ENCODE data around the gene SLC12A1.
"Not testable (repeated sequence)": the region's sequence is repeated elsewhere in the genome, so short reads cannot be mapped to it uniquely, and the experiment has no call there.

SLC12A1 gene

DNA sequence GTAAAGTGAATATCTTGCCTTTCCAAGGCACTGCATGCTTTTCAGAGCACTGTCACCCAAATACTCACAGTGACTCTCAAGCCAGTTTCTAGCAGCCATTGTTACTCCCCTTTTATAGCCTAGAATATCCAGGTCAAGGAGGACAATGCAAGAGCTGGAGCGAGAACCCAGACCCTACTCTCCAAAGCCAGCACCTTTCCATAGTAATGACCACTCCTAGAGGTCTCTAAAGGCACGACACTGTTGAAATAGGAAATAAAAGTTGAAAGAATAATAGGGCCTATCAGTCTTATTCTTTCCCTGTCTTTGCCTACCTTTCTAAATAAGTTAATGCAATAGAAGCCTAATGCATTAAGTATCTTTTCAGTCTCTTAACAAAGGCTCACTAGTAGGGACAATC lies 91.6 kb downstream of the SLC12A1 start:
- DNase-seq (ENCODE audit: low read depth) = no peak
- H3K4me3 ChIP-seq (ENCODE audit: low read depth, low read length) = no peak overlapping the region

DNA sequence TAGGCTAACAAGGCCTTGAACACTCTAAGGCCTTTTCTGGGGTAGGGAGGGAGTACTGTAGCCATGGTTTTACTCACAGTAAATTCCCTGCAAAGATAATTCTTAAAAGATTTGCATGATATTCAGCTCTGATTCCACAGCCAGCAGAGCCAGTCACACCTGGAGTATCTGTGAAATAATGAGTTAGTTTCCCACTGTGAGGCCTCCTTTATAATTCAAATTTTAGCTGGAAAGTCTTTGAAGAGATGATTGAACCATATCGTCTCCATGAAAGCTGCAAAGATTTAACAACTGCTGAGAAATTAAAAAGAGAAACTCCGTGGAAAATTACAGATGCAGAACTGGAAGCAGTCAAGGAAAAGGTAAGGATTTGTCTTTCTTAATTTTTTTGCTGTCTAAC lies 92.8 kb downstream of the SLC12A1 start:
- no peak overlapping the region for H3K4me3 ChIP-seq (ENCODE audit: low read depth, low read length)
- DNase-seq (ENCODE audit: low read depth) = no peak

DNA sequence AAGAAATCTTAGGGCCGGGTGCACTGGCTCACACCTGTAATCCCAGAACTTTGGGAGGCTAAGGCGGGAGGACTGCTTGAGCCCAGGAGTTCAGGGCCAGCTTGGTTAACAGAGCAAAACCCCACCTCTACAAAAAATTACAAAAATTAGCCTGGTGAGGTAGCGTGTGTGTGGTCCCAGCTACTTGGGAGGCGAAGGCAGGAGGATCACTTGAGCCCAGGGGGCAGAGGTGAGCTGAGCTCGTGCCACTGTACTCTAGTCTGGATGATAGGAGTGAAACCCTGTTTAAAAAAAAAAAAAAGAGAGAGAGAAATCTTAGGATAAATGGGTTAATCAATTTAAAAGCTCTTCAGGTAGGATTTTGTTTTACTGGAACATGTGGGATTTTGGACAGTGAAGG lies 93.9 kb downstream of the SLC12A1 start:
- DNase-seq (ENCODE audit: low read depth) = no peak
- H3K4me3 ChIP-seq (ENCODE audit: low read depth, low read length) = no peak overlapping the region

- no peak overlapping the region for H3K4me3 ChIP-seq (ENCODE audit: low read depth, low read length)
- no peak for DNase-seq (ENCODE audit: low read depth)
These were observed 98.3 kb downstream of the SLC12A1 start for GRCh38 chr15:48304398-48304797.

DNA sequence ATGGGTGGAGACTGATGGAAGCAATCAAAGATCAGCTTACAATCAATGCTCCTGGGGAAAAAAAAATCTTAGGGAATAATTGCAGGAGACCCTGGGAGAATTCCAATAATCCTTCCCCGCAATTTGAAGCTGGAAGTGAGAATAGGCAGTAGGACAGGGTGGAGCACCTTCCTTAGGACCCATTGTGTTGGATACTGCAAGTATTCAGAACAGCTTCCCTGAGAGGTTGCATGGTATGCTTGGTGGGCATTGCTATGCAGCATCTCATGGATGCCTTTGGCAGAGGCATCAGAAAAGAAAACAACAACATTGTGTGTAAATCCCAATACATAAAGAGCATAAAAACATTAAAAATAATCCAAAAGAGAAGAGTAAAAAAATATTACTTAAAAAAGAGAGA lies 100.5 kb downstream of the SLC12A1 start:
- no peak for DNase-seq (ENCODE audit: low read depth)
- H3K4me3 ChIP-seq (ENCODE audit: low read depth, low read length) = no peak overlapping the region

GRCh38 chr15:48307586-48307985 lies 101.5 kb downstream of the SLC12A1 start:
- no peak overlapping the region for H3K4me3 ChIP-seq (ENCODE audit: low read depth, low read length)
- DNase-seq (ENCODE audit: low read depth) = no peak

DNA sequence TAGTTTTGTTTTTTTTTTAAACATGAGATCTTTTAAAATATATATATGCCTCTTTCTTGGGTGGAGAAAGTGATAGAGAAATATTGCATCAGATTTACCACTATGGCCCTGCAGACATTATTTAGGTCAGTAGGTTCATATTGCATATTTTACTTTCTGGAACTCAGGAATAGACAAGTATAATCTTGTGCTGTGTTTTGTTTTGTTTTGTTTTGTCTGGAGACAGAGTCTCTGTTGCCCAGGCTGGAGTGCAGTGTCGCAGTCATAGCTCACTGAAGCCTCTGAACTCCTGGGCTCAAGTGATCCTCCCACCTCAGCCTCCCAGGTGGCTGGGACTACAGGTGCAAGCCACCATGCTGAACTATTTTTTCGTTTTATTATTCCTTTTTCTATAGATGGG lies 103.6 kb downstream of the SLC12A1 start:
- no peak overlapping the region for H3K4me3 ChIP-seq (ENCODE audit: low read depth, low read length)
- no peak for DNase-seq (ENCODE audit: low read depth)

DNA sequence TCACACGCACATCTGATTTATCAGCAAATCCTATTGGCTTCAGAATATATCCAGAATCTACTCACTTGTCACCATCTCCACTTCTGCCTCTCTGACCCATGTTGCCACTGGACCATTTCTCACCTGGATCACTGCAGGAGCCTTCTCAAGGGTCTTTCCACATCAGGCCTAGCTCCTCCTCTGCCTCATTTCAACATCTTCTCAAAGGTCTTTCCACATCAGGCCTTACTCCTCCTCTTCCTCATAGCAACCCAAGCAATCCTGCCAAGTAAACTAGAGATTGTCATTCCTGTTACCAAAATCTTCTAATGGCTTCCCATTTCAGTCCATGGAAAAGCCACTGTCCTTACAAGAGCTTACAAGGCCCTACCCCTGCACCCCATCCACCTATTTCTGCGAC lies 107.1 kb downstream of the SLC12A1 start:
- no peak overlapping the region for H3K4me3 ChIP-seq (ENCODE audit: low read depth, low read length)

DNA sequence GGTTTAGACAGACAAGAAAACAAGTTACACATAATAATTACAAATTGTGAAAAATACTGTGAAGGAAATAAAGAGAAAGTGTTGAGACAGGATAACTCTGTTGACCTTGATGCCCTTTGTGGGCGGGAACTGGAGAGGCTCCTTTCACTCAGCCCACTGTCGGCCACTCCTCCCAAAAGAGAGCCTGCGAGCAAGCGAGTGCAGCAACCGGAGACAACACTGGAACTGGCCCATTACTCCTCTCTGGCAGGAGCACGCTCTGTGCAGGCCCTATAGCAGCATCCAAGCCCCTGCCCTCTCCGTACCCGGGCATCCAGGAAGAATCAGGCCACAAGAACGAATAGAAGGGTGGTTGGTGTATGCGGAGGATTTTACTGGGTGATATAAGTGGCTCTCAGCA lies 108.9 kb downstream of the SLC12A1 start:
- no peak overlapping the region for H3K4me3 ChIP-seq (ENCODE audit: low read depth, low read length)
- DNase-seq (ENCODE audit: low read depth) = no peak

More for the DNA sequence above, 107.1 kb downstream of the SLC12A1 start:
- DNase-seq (ENCODE audit: low read depth) = no peak

DNA sequence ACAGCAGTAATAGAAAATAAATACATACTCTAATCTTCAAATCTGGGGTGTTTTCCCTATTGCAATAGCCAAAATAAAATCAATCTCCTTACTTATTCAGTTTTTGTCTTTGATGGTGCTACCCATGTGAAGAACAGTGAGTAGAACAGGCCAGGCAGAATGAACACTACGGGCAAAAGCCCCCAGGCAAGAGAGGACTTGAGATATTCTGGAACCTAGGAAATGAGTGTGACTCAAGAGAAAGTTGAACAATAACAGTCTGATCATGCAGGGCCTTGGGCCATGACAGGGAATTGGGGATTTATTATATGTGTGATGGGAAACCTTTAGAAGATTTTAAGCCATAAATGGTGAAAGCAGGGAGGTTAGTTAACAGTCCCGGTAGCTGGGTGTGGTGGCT lies 111.1 kb downstream of the SLC12A1 start:
- no peak overlapping the region for H3K4me3 ChIP-seq (ENCODE audit: low read depth, low read length)
- DNase-seq (ENCODE audit: low read depth) = no peak

- no peak for DNase-seq (ENCODE audit: low read depth)
- no peak overlapping the region for H3K4me3 ChIP-seq (ENCODE audit: low read depth, low read length)
These were observed 112.0 kb downstream of the SLC12A1 start for GRCh38 chr15:48318131-48318530.

- DNase-seq (ENCODE audit: low read depth) = no peak
- H3K4me3 ChIP-seq (ENCODE audit: low read depth, low read length) = no peak overlapping the region
These were observed 117.2 kb downstream of the SLC12A1 start for GRCh38 chr15:48323294-48323693.

- H3K4me3 ChIP-seq (ENCODE audit: low read depth, low read length) = no peak overlapping the region
- no peak for DNase-seq (ENCODE audit: low read depth)
These were observed 118.8 kb downstream of the SLC12A1 start for GRCh38 chr15:48324949-48325348.

GRCh38 chr15:48325400-48325799 lies 119.3 kb downstream of the SLC12A1 start:
- no peak for DNase-seq (ENCODE audit: low read depth)
- H3K4me3 ChIP-seq (ENCODE audit: low read depth, low read length) = no peak overlapping the region

- not testable (repeated sequence) for DNase-seq (ENCODE audit: low read depth); H3K4me3 ChIP-seq (ENCODE audit: low read depth, low read length)
These were observed 120.1 kb downstream of the SLC12A1 start for GRCh38 chr15:48326180-48326579.

- DNase-seq (ENCODE audit: low read depth) = no peak
- peak overlapping the region; percentile 87 for H3K4me3 ChIP-seq (ENCODE audit: low read depth, low read length)
These were observed 124.1 kb downstream of the SLC12A1 start for GRCh38 chr15:48330105-48330785.

GRCh38 chr15:48330855-48331795 lies 125.0 kb downstream of the SLC12A1 start, which contains the start of gene DUT:
Gene DUT, plus strand, starts transcription at chr15:48331429. Its CDS starts 87 bp downstream, at chr15:48331516.
- DNase-seq (ENCODE audit: low read depth) = peak; percentile 32
- H3K4me3 ChIP-seq (ENCODE audit: low read depth, low read length) = peak within 1 kb of the TSS; percentile 87

GRCh38 chr15:48331796-48332641 lies 125.9 kb downstream of the SLC12A1 start:
- peak overlapping the region; percentile 87 for H3K4me3 ChIP-seq (ENCODE audit: low read depth, low read length)
- DNase-seq (ENCODE audit: low read depth) = no peak

DNA sequence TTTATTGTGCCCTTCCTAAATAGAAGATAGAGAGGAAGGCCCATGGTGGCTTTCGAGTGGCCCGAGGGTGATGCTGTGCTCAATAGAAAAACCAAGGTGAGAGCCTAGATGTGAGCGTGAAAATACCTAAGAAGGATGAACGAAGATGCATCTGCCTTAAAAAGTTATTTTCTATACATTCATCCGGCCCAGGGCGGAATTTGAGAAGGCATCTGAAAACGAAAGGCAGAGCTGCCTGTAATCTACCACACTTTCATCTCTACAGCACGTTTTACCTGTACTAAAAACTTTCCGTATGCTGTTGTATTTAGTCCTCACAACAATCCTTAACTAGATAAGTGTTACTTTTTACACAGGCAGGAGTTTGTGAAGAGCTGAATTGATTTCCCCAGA lies 126.5 kb downstream of the SLC12A1 start:
- no peak for DNase-seq (ENCODE audit: low read depth)
- peak overlapping the region; percentile 87 for H3K4me3 ChIP-seq (ENCODE audit: low read depth, low read length)

DNA sequence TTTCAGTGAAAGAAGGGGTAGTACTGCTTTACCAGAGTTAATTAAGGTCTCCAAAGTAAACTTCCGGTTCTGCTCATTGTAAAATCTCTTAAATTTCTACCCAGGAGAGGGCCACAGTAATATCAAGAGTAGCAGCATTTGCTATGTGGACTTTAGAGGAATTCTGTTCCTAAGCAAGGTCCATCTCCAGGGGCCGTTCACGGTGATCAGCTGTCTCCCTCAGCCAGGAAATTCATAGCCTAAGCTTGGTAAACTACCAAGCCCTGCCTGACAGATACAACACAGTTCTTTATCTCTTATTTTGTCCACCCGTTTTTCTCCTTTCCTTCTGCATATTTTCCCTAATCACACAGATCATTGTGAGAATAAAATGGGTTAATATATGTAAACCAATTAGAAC lies 127.4 kb downstream of the SLC12A1 start:
- no peak for DNase-seq (ENCODE audit: low read depth)
- no peak overlapping the region for H3K4me3 ChIP-seq (ENCODE audit: low read depth, low read length)
